ENCODE results near the gene USP6NL. TPM values are rescaled to one million over a fixed set of nuclear protein-coding genes. Genes with fewer than 3 reads are reported as not detected.

The USP6NL gene
- total and polyA plus RNA-seq, 2 of the 8 experiments (the other 6 are each of a cell fraction or from before 2014, with no cell fraction given) = 10.9 to 28.8 TPM

DNA sequence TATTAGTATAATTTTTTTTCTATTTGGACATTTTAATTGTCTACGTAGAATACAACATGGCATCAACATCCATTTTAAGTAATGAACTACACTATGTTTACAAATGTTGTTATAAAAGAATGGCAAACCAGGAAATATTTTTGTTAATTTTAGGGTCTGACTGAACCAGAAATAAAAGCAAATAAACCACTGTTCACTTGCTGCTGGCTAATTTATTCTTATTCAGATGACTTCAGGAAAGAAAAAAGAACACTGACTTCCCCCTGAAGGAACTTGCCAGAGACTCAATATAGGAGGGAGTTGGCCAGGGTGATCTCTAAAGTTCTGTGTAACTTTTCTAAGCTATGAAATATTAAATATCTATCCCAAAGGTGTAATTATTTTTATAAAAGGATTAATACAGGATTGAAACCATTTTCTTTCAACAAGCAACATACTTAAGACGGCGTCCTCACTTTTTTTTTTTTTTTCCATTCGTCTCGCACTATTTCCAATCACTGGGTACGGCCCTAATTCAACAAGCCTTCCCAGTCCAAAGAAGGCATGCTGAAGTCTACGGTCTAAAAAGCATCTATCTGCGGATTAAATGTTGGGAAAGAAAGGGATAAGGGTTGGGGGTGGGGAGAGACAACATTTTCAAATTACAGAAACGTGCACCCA is 1.2 kb downstream of the USP6NL start:
- 14% methylated on average over 7 of the region's 9 CpGs; no CpG with 5 or more reads in 1 of the 2 experiments for WGBS, 2 experiments (ENCODE audit: extremely low coverage in 1 of 2, insufficient coverage in 1 of 2, insufficient read length in 1 of 2, insufficient replicate concordance in 2 of 2, low coverage in 1 of 2, low lambda C conversion rate in 2 of 2, missing lambda C conversion rate in 1 of 2)
- ChIA-PET CTCF (ENCODE audit: partially characterized antibody) (interaction anchor here (1.0 kb wide), 1 partner anchor 59 kb away, joined by 3 read pairs; no protein-coding TSS in a partner anchor), POLR2A (ENCODE audit: partially characterized antibody) (interaction anchor here (1.2 to 2.4 kb wide), 2 partner anchors 23 to 132 kb away, joined by 5 to 6 read pairs; partner anchors contain the start of gene ECHDC3)
- DNase-seq (ENCODE audit: low read depth in 1 of 2, low spot score in 2 of 2) (no peak), FAIRE-seq (no peak)
- Histone ChIP-seq H3K9me3 (ENCODE audit: insufficient read depth in 2 of 2, low read depth in 1 of 2, low read length in 1 of 2) (no peaks in the 10 kb centered on the region), H2BK12ac (ENCODE audit: low read depth, low read length) (no peak overlapping the region; the same call in 1 of the 2 replicates), H3K4me2 (ENCODE audit: insufficient read depth in 1 of 2, low read depth in 2 of 2, low read length in 2 of 2) (peak overlapping the region; percentile 81 to 85), H3K23me2 (ENCODE audit: low read depth, low read length) (peaks cover 2% of the 10 kb centered on the region), H2BK20ac (ENCODE audit: low read length) (no peak overlapping the region), H3K23ac (ENCODE audit: insufficient read length) (no peak overlapping the region), H2BK5ac (ENCODE audit: low read depth, low read length) (0 out of 2 replicates have a peak overlapping the region, but pooled peaks have one; percentile 61), H3K14ac (ENCODE audit: insufficient read length) (no peak overlapping the region), H4K5ac (ENCODE audit: insufficient read length, low read depth, low read length) (no peak overlapping the region), H2AFZ (ENCODE audit: low read length) (peak overlapping the region; percentile 87), H3K4me3 (ENCODE audit: extremely low read depth in 1 of 4, insufficient read depth in 2 of 4, low read depth in 3 of 4, low read length in 4 of 4) (peak overlapping the region; percentile 90 to 98 (median 94)), H3K4me1 (replicated peaks in 1 of 4; ENCODE audit: control insufficient read depth in 3 of 4, insufficient read depth in 4 of 4, low read length in 3 of 4) (peaks cover 4 to 7% (median 6%) of the 10 kb centered on the region in 4 experiments; a peak in 6 of 7 replicates), H3K56ac (replicated peaks; ENCODE audit: insufficient read length, low read depth, low read length) (no peak overlapping the region), H3K27ac (ENCODE audit: low read depth, low read length) (peak overlapping the region; percentile 68; the same call in 1 of the 2 replicates), H2BK15ac (ENCODE audit: low read length) (no peak overlapping the region), H3K79me2 (ENCODE audit: control insufficient read depth in 1 of 2, insufficient read depth in 2 of 2, low read length in 2 of 2) (peaks cover 10 to 56% of the 10 kb centered on the region in 2 experiments; a peak in 3 of 4 replicates), H4K20me1 (replicated peaks in 1 of 2; ENCODE audit: control insufficient read depth in 1 of 2, insufficient read depth in 2 of 2, low read length in 2 of 2) (peaks cover 4 to 7% of the 10 kb centered on the region in 2 experiments), H2BK120ac (replicated peaks; ENCODE audit: low read depth, low read length) (no peak overlapping the region), H3K18ac (ENCODE audit: extremely low read depth, low read length) (peak overlapping the region; percentile 52; the same call in 1 of the 2 replicates), H4K8ac (ENCODE audit: extremely low read depth, insufficient read depth, low read length) (0 out of 2 replicates have a peak overlapping the region, but pooled peaks have one; percentile 90), H3K27me3 (replicated peaks in 1 of 4; ENCODE audit: control insufficient read depth in 3 of 4, extremely low read depth in 1 of 4, insufficient read depth in 3 of 4, low read length in 3 of 4) (no peaks in the 10 kb centered on the region; a peak in 1 of 7 replicates), H3K79me1 (ENCODE audit: low read depth, low read length) (no peaks in the 10 kb centered on the region; the same call in 1 of the 2 replicates), H2AK5ac (ENCODE audit: low read depth, low read length) (no peak overlapping the region), H3K9ac (replicated peaks in 1 of 4; ENCODE audit: extremely low read depth in 1 of 4, low read depth in 3 of 4, low read length in 3 of 4) (peak overlapping the region; percentile 90 to 97 (median 94)), H4K91ac (replicated peaks; ENCODE audit: insufficient read length, low read length) (no peak overlapping the region), H3K36me3 (ENCODE audit: control insufficient read depth in 2 of 4, insufficient read depth in 4 of 4, low read length in 3 of 4) (no peaks in the 10 kb centered on the region), H3K4ac (replicated peaks; ENCODE audit: insufficient read length, low read depth, low read length) (peak overlapping the region; percentile 3)
